ENCODE measurements around the gene NDUFB10.

DNA sequence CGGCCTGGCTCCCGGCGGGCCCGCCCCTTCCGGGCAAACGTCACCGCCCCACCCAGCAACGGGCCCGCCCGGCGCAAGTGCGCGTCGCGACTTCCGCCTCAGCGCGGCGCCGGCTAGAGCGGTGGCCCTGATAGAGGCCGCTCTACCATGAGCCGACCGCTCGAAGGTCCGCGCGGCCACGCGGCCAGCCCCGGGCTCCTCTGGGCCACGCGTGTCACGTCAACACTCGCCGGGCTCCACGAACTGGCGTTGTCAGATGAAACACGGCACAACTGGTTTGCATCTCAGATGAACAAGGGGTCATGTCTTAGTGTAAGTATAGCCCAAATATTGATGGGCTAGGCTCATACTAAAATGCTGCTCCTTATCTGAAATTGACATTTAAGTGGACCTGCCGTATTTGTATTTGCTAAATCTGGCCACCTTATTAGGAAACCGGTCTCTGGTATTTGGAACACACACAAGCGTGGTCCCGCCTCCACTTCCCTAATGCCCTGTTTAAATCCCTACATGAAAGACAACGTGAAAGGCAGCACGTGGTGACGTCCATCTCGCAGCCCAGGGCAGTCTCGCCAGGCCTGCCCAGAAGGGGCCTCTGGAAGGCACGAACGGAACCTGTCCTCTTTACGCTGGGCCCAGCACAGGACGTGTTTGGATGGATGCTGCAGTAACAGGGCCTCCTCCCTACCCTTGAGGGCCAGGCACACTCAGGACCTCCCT is 50.6 kb downstream of the NDUFB10 start, which contains the start of gene ZNF598:
- TF ChIP-seq, protein P1, sequence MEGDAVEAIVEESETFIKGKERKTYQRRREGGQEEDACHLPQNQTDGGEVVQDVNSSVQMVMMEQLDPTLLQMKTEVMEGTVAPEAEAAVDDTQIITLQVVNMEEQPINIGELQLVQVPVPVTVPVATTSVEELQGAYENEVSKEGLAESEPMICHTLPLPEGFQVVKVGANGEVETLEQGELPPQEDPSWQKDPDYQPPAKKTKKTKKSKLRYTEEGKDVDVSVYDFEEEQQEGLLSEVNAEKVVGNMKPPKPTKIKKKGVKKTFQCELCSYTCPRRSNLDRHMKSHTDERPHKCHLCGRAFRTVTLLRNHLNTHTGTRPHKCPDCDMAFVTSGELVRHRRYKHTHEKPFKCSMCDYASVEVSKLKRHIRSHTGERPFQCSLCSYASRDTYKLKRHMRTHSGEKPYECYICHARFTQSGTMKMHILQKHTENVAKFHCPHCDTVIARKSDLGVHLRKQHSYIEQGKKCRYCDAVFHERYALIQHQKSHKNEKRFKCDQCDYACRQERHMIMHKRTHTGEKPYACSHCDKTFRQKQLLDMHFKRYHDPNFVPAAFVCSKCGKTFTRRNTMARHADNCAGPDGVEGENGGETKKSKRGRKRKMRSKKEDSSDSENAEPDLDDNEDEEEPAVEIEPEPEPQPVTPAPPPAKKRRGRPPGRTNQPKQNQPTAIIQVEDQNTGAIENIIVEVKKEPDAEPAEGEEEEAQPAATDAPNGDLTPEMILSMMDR (IDR thresholded peaks at IDR 0.05 in 2 of 3, conservative IDR thresholded peaks at IDR 0.05 in 1 of 3; ENCODE audit: control insufficient read depth in 2 of 3, extremely low read depth in 1 of 3, insufficient read depth in 1 of 3, low read depth in 3 of 3, low read length in 3 of 3): no peak
- no peak for TF ChIP-seq ESRRA (IDR thresholded peaks at IDR 0.05; ENCODE audit: low read length)
- TF ChIP-seq POLR2AphosphoS5 (IDR thresholded peaks at IDR 0.05; ENCODE audit: low read length): peak; percentile 87
- TF ChIP-seq MXI1 (IDR thresholded peaks at IDR 0.05; ENCODE audit: low read depth, low read length): 0 out of 2 replicates have a peak, but pooled peaks have one; percentile 65
- TF ChIP-seq SIN3A (IDR thresholded peaks at IDR 0.05; ENCODE audit: low read depth, low read length): peak; percentile 68
- no peak for TF ChIP-seq YBX1 (IDR thresholded peaks at IDR 0.05)
- TF ChIP-seq USF2 (IDR thresholded peaks at IDR 0.05; ENCODE audit: borderline replicate concordance, low read depth, low read length): no peak
- no peak for TF ChIP-seq ZNF384 (IDR thresholded peaks at IDR 0.05; ENCODE audit: borderline replicate concordance, low read depth, low read length)
- no peak for TF ChIP-seq HDAC2 (IDR thresholded peaks at IDR 0.05)
- TF ChIP-seq JUND (IDR thresholded peaks at IDR 0.05; ENCODE audit: low read depth, low read length): no peak
- peak; percentile 39 for TF ChIP-seq BCL3 (IDR thresholded peaks at IDR 0.05; ENCODE audit: borderline replicate concordance, insufficient read depth, low read depth, low read length, poor library complexity, severe bottlenecking)
- peak; percentile 87 for TF ChIP-seq GABPA (IDR thresholded peaks at IDR 0.05; ENCODE audit: low read depth)

Measured in GM12878 (cell line).